Measurements from ENCODE around the gene RNASE7.

- TF ChIP-seq POLR2AphosphoS5 (IDR thresholded peaks at IDR 0.05) (no peak), POLR2A (IDR thresholded peaks at IDR 0.05) (no peak), EP300 (IDR thresholded peaks at IDR 0.05) (no peak)
- TF ChIP-seq, protein P1, sequence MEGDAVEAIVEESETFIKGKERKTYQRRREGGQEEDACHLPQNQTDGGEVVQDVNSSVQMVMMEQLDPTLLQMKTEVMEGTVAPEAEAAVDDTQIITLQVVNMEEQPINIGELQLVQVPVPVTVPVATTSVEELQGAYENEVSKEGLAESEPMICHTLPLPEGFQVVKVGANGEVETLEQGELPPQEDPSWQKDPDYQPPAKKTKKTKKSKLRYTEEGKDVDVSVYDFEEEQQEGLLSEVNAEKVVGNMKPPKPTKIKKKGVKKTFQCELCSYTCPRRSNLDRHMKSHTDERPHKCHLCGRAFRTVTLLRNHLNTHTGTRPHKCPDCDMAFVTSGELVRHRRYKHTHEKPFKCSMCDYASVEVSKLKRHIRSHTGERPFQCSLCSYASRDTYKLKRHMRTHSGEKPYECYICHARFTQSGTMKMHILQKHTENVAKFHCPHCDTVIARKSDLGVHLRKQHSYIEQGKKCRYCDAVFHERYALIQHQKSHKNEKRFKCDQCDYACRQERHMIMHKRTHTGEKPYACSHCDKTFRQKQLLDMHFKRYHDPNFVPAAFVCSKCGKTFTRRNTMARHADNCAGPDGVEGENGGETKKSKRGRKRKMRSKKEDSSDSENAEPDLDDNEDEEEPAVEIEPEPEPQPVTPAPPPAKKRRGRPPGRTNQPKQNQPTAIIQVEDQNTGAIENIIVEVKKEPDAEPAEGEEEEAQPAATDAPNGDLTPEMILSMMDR (IDR thresholded peaks at IDR 0.05), result no peak
Measured at GRCh38 chr14:21072031-21072473, 29.9 kb downstream of the RNASE7 start.

All from suprapubic skin (tissue), 4 donors.